A549 (cell line): ENCODE data around the gene OR13C9. TPM values are rescaled to one million over a fixed set of nuclear protein-coding genes. Genes with fewer than 3 reads are reported as not detected.

Source experiments
- ATAC-seq, 2 experiments: fragments of 200-7000 bp in 1 of 2; fragments of >200 bp in 1 of 2; cut with Nextera tagmentation in 1 of 2; cut with Tn5 transposase in 1 of 2; 3 replicates each; pipeline versions ENCODE4 v1.8.0 to v1.9.1; 2018 to 2020; ENCODE audit warnings: mild to moderate bottlenecking in 1 of 2, moderate library complexity in 1 of 2
- CTCF ChIA-PET: fragments of 300-600 bp; sonication (Branson Sonifier 250); formaldehyde crosslinking; extraction: SDS; loops from one replicate; lab custom pipeline; 2021; ENCODE audit warnings: antibody characterized with exemption, inconsistent platforms; lab: Yijun Ruan, JAX
- POLR2A ChIA-PET: fragments of 350-600 bp; formaldehyde crosslinking; extraction: SDS; loops from one replicate; lab custom pipeline; 2021; ENCODE audit warnings: antibody characterized with exemption, inconsistent platforms; lab: Yijun Ruan, JAX
- DNase-seq, 2 experiments: peaks; one replicate each; pipeline versions ENCODE4 v3.0.0 to v3.0.0-alpha.2; 2011 to 2016; ENCODE audit warnings: low read depth in 1 of 2, low spot score in 1 of 2
- FAIRE-seq: peaks from 2 replicates; lab custom pipeline; 2011; peaks lifted over from hg19 to GRCh38; lab: Jason Lieb, UNC
- H3K27ac ChIP-seq, 2 experiments: fragments of >200 bp; sonication (Bioruptor Twin); formaldehyde crosslinking; 3 replicates each; pipeline ENCODE4 v1.5.1; 2016 to 2017
- H3K4me1 ChIP-seq: fragments of >200 bp; sonication (Bioruptor Twin); formaldehyde crosslinking; 3 replicates; pipeline ENCODE4 v1.6.1; 2016
- H3K4me2 ChIP-seq: fragments of >200 bp; sonication (Bioruptor Twin); formaldehyde crosslinking; 3 replicates; pipeline ENCODE4 v1.6.1; 2016
- H3K4me3 ChIP-seq: fragments of >200 bp; sonication (Bioruptor Twin); formaldehyde crosslinking; 3 replicates; pipeline ENCODE4 v1.5.1; 2016
- H3K9me3 ChIP-seq: fragments of >200 bp; sonication (Bioruptor Twin); formaldehyde crosslinking; 3 replicates; pipeline ENCODE4 v1.6.1; 2016
- BHLHE40 ChIP-seq: IDR thresholded peaks from 2 replicates; pipeline ENCODE4 v1.6.1; 2012; ENCODE audit warnings: low read depth, low read length, inconsistent platforms
- CEBPB ChIP-seq, 2 experiments: fragments of >200 bp in 1 of 2; sonication (Bioruptor Twin) in 1 of 2; formaldehyde crosslinking in 1 of 2; IDR thresholded peaks; 2 replicates each; pipeline ENCODE4 v1.6.1; 2012 to 2016
- CHD2 ChIP-seq: fragments of 150-350 bp; IDR thresholded peaks from 2 replicates; pipeline ENCODE4 v1.6.1; 2014; ENCODE audit warnings: low read length; ENCODE audit not compliant: partially characterized antibody
- CTCF ChIP-seq: fragments of >200 bp; sonication (Bioruptor Twin); formaldehyde crosslinking; IDR thresholded peaks from 3 replicates; pipeline ENCODE4 v1.5.1; 2016
- FOSB ChIP-seq: fragments of 250-450 bp; sonication (Bioruptor Pico); IDR thresholded peaks from 2 replicates; pipeline ENCODE4 v1.5.0; 2020; ENCODE audit warnings: mild to moderate bottlenecking, moderate library complexity
- FOSL2 ChIP-seq, 2 experiments: fragments of 450-650 bp in 1 of 2; fragments of >200 bp in 1 of 2; sonication (Bioruptor Twin) in 1 of 2; formaldehyde crosslinking; IDR thresholded peaks; 2 replicates each; pipeline versions ENCODE4 v1.5.0 to v1.6.1; 2016 to 2020; ENCODE audit warnings: mild to moderate bottlenecking in 1 of 2, moderate library complexity in 1 of 2
- HMGXB4 ChIP-seq: fragments of 250-450 bp; sonication (Bioruptor Pico); IDR thresholded peaks from 2 replicates; pipeline ENCODE4 v1.5.0; 2021; ENCODE audit warnings: mild to moderate bottlenecking, moderate library complexity, borderline replicate concordance
- HOXB13 ChIP-seq: fragments of 250-450 bp; sonication (Bioruptor Pico); IDR thresholded peaks from 2 replicates; pipeline ENCODE4 v1.5.0; 2020; ENCODE audit warnings: low read depth, mild to moderate bottlenecking, moderate library complexity
- JUN ChIP-seq, 2 experiments: fragments of >200 bp; sonication (Bioruptor Twin); formaldehyde crosslinking; IDR thresholded peaks; 2 replicates in 1 of 2; 3 replicates in 1 of 2; pipeline ENCODE4 v1.6.1; 2016 to 2017
- JUNB ChIP-seq: fragments of >200 bp; sonication (Bioruptor Twin); formaldehyde crosslinking; IDR thresholded peaks from 2 replicates; pipeline ENCODE4 v1.6.1; 2016
- MAZ ChIP-seq: fragments of 150-350 bp; IDR thresholded peaks from 2 replicates; pipeline ENCODE4 v1.6.1; 2014; ENCODE audit warnings: antibody characterized with exemption, low read depth, low read length, borderline replicate concordance
- NPAS2 ChIP-seq: fragments of 250-450 bp; sonication (Bioruptor Pico); IDR thresholded peaks from 2 replicates; pipeline ENCODE4 v1.8.0; 2022; ENCODE audit warnings: mild to moderate bottlenecking, moderate library complexity, borderline replicate concordance
- NR3C1 ChIP-seq: fragments of >200 bp; sonication (Bioruptor Twin); formaldehyde crosslinking; IDR thresholded peaks from 3 replicates; pipeline ENCODE4 v1.6.1; 2017
- PBX3 ChIP-seq: IDR thresholded peaks from 2 replicates; pipeline ENCODE4 v1.6.1; 2012
- PHF8 ChIP-seq: fragments of 200-600 bp; sonication (generic); IDR thresholded peaks from 2 replicates; pipeline ENCODE4 v1.6.1; 2016; ENCODE audit warnings: low read depth, mild to moderate bottlenecking, antibody characterized with exemption, moderate library complexity, borderline replicate concordance
- ZC3H11A ChIP-seq: fragments of 450-650 bp; IDR thresholded peaks from 2 replicates; pipeline ENCODE4 v1.6.1; 2014; ENCODE audit warnings: antibody characterized with exemption, mild to moderate bottlenecking
- ZFP36 ChIP-seq: fragments of 450-650 bp; IDR thresholded peaks from 2 replicates; pipeline ENCODE4 v1.6.1; 2014; ENCODE audit warnings: borderline replicate concordance; ENCODE audit not compliant: partially characterized antibody
- ZNF302 ChIP-seq: fragments of 250-450 bp; sonication (Bioruptor Pico); IDR thresholded peaks from 2 replicates; pipeline ENCODE4 v1.9.0; 2021; ENCODE audit warnings: inconsistent platforms, mild to moderate bottlenecking, moderate library complexity
- ZSCAN20 ChIP-seq: fragments of 250-450 bp; sonication (Bioruptor Pico); IDR thresholded peaks from 2 replicates; pipeline ENCODE4 v1.8.0; 2022; ENCODE audit warnings: mild to moderate bottlenecking, moderate library complexity
- WGBS: methylation state at CpG from one replicate; pipeline ENCODE4 v1.1.6; 2017; ENCODE audit errors: missing lambda C conversion rate; 5-methylcytosine and 5-hydroxymethylcytosine counted together
- polyA plus RNA-seq, 4 experiments: library from polyadenylated mRNA; depleted of rRNA in 3 of 4; stranded (reverse); fragments of >200 nt; fragmentation: RNase III in 1 of 4; extraction: RNeasy Plus Mini Kit Qiagen cat#74134 plus additional on column Dnase treatment in 1 of 4; gene quantifications; 2 replicates in 3 of 4; 3 replicates in 1 of 4; pipeline ENCODE4 v1.2.3, GENCODE V29; 2011 to 2017

OR13C9 gene
- polyA plus RNA-seq, 2 of the 4 experiments (the other 2 are of a cell fraction), result not detected

GRCh38 chr9:104589626-104590025 lies 28.4 kb downstream of the OR13C9 start:
- ChIA-PET CTCF (no interaction called here), POLR2A (no interaction called here)
- Histone ChIP-seq H3K4me2 (no peak overlapping the region), H3K9me3 (no peaks in the 10 kb centered on the region), H3K4me3 (no peak overlapping the region), H3K4me1 (no peaks in the 10 kb centered on the region), H3K27ac (no peak overlapping the region)
- WGBS, result 0% methylated on average over 1 of the region's 1 CpG
- TF ChIP-seq MAZ, result no peak
- no peak for TF ChIP-seq ZFP36
- TF ChIP-seq NPAS2 (CRISPR knock-in tag), result no peak
- no peak for TF ChIP-seq NR3C1
- no peak for TF ChIP-seq PHF8
- no peak for TF ChIP-seq JUN (IDR thresholded peaks at IDR 0.05)
- no peak for TF ChIP-seq ZNF302 (CRISPR knock-in tag)
- no peak for TF ChIP-seq HMGXB4 (CRISPR knock-in tag)
- no peak for TF ChIP-seq HOXB13 (CRISPR knock-in tag)
- TF ChIP-seq BHLHE40, result no peak
- no peak for TF ChIP-seq JUNB
- TF ChIP-seq PBX3, result no peak
- TF ChIP-seq CTCF, result no peak
- TF ChIP-seq CHD2, result no peak
- no peak for TF ChIP-seq ZSCAN20
- TF ChIP-seq ZC3H11A, result no peak
- FAIRE-seq, result no peak
- ATAC-seq, result no peak
- no peak for DNase-seq

- no peaks in the 10 kb centered on the region for H3K4me1 ChIP-seq
- FAIRE-seq, result no peak
- no peak for DNase-seq
- H3K27ac ChIP-seq, result no peak overlapping the region
- 0% methylated on average over 1 of the region's 1 CpG for WGBS
- CTCF ChIA-PET, result no interaction called here
- no peak for TF ChIP-seq ZC3H11A
- H3K4me3 ChIP-seq, result no peak overlapping the region
- ATAC-seq, result no peak
- POLR2A ChIA-PET, result no interaction called here
- no peak overlapping the region for H3K4me2 ChIP-seq
- no peaks in the 10 kb centered on the region for H3K9me3 ChIP-seq
Measured at GRCh38 chr9:104586496-104587180, 31.4 kb downstream of the OR13C9 start.

- no peak for TF ChIP-seq FOSL2 (IDR thresholded peaks at IDR 0.05)
- TF ChIP-seq FOSL2 (CRISPR knock-in tag; IDR thresholded peaks at IDR 0.05), result no peak
- TF ChIP-seq CEBPB (IDR thresholded peaks at IDR 0.05), result peak in 1 of 2 experiments; percentile 26; a peak in 1 of 4 replicates
- no peak for TF ChIP-seq ZFP36
- no peak for TF ChIP-seq FOSB (CRISPR knock-in tag)
- no peak for TF ChIP-seq ZSCAN20
- DNase-seq (no peak), FAIRE-seq (no peak), ATAC-seq (no peak)
- H3K27ac ChIP-seq, result no peak overlapping the region
- 24% methylated on average over 1 of the region's 1 CpG for WGBS
- H3K9me3 ChIP-seq, result no peaks in the 10 kb centered on the region
- POLR2A ChIA-PET, result no interaction called here
- H3K4me3 ChIP-seq, result no peak overlapping the region
- H3K4me2 ChIP-seq, result no peak overlapping the region
- CTCF ChIA-PET, result interaction anchor here (1.1 to 1.3 kb wide), 2 partner anchors 10 to 12 kb away, joined by 3 to 4 read pairs; partner anchors contain the start of gene OR13C8
- H3K4me1 ChIP-seq, result no peaks in the 10 kb centered on the region
Measured at GRCh38 chr9:104580562-104580961, 37.4 kb downstream of the OR13C9 start.
